Mesenteric fat pad (tissue), 1 donor: ENCODE measurements around the gene SORCS2. TPM values are rescaled to one million over a fixed set of nuclear protein-coding genes. Genes with fewer than 3 reads are reported as not detected.
"Not testable (repeated sequence)": the region's sequence is repeated elsewhere in the genome, so short reads cannot be mapped to it uniquely, and the experiment has no call there.

Experiments
- DNase-seq: peaks from one replicate; pipeline ENCODE4 v3.0.0-alpha.2; 2020; ENCODE audit warnings: low spot score
- total RNA-seq: library from RNA; stranded (reverse); fragmentation: NEBNext Ultra II Directional; extraction: Animal tissue kit (Norgen Biotek cat#: 25700); gene quantifications from one replicate; pipeline ENCODE4 v1.2.1, GENCODE V29; 2021
- donor health status: DM: yes; HTN: yes; CAD: no.

Gene SORCS2
- total RNA-seq, 1 donor from 2014 or later, result 1.9 TPM

GRCh38 chr4:7561557-7561956, 369.2 kb downstream of the SORCS2 start:
- no peak for DNase-seq

GRCh38 chr4:7564242-7564641, 371.9 kb downstream of the SORCS2 start:
- DNase-seq, result no peak

- DNase-seq, result no peak
These were observed 373.1 kb downstream of the SORCS2 start for GRCh38 chr4:7565483-7565882.

GRCh38 chr4:7569810-7570783, 377.8 kb downstream of the SORCS2 start:
- DNase-seq, result no peak

GRCh38 chr4:7571001-7571400, 378.7 kb downstream of the SORCS2 start:
- DNase-seq, result no peak

GRCh38 chr4:7571701-7572100, 379.4 kb downstream of the SORCS2 start:
- DNase-seq, result no peak

GRCh38 chr4:7572894-7573293, 380.6 kb downstream of the SORCS2 start:
- no peak for DNase-seq

GRCh38 chr4:7573576-7574091, 381.3 kb downstream of the SORCS2 start:
- DNase-seq, result no peak

GRCh38 chr4:7574287-7575014, 382.1 kb downstream of the SORCS2 start:
- DNase-seq, result no peak

- DNase-seq, result no peak
These were observed 383.1 kb downstream of the SORCS2 start for GRCh38 chr4:7575426-7575825.

GRCh38 chr4:7577361-7578039, 385.2 kb downstream of the SORCS2 start:
- not testable (repeated sequence) for DNase-seq

GRCh38 chr4:7581477-7581876, 389.1 kb downstream of the SORCS2 start:
- no peak for DNase-seq

- DNase-seq, result no peak
These were observed 390.2 kb downstream of the SORCS2 start for GRCh38 chr4:7582313-7583097.

GRCh38 chr4:7584098-7584497, 391.8 kb downstream of the SORCS2 start:
- DNase-seq, result no peak

GRCh38 chr4:7584606-7585159, 392.3 kb downstream of the SORCS2 start:
- DNase-seq, result no peak

- no peak for DNase-seq
These were observed 393.4 kb downstream of the SORCS2 start for GRCh38 chr4:7585768-7586167.

- no peak for DNase-seq
These were observed 395.4 kb downstream of the SORCS2 start for GRCh38 chr4:7587433-7588405.

GRCh38 chr4:7590189-7590588, 397.9 kb downstream of the SORCS2 start:
- no peak for DNase-seq

- no peak for DNase-seq
These were observed 398.6 kb downstream of the SORCS2 start for GRCh38 chr4:7590899-7591298.
